Testis (tissue), 2 donors: ENCODE measurements around the gene ZNF317.

Experiments used
- POLR2A ChIP-seq: fragments of 450-650 bp; IDR thresholded peaks from one replicate; pipeline ENCODE4 v1.6.1; 2017; ENCODE audit warnings: antibody characterized with exemption, mild to moderate bottlenecking, moderate library complexity
- TF ChIP-seq, protein P1 (sequence below), 3 experiments: fragments of 450-650 bp in 2 of 3; fragments of 200-600 bp in 1 of 3; sonication (generic) in 1 of 3; IDR thresholded peaks; one replicate each; pipeline ENCODE4 v1.5.1; 2016 to 2019; ENCODE audit warnings: antibody characterized with exemption in 3 of 3, mild to moderate bottlenecking in 2 of 3, moderate library complexity in 1 of 3

GRCh38 chr19:9205501-9206113 lies 65.4 kb downstream of the ZNF317 start:
- no peak for TF ChIP-seq POLR2A
- TF ChIP-seq, protein P1, sequence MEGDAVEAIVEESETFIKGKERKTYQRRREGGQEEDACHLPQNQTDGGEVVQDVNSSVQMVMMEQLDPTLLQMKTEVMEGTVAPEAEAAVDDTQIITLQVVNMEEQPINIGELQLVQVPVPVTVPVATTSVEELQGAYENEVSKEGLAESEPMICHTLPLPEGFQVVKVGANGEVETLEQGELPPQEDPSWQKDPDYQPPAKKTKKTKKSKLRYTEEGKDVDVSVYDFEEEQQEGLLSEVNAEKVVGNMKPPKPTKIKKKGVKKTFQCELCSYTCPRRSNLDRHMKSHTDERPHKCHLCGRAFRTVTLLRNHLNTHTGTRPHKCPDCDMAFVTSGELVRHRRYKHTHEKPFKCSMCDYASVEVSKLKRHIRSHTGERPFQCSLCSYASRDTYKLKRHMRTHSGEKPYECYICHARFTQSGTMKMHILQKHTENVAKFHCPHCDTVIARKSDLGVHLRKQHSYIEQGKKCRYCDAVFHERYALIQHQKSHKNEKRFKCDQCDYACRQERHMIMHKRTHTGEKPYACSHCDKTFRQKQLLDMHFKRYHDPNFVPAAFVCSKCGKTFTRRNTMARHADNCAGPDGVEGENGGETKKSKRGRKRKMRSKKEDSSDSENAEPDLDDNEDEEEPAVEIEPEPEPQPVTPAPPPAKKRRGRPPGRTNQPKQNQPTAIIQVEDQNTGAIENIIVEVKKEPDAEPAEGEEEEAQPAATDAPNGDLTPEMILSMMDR (IDR thresholded peaks at IDR 0.05) = peak in 2 of 3 experiments; percentile 65 to 86
